H9 (cell line): ENCODE data around the gene FANCE. TPM values are rescaled to one million over a fixed set of nuclear protein-coding genes. Genes with fewer than 3 reads are reported as not detected.

Experiments
- DNase-seq: peaks from one replicate; pipeline ENCODE4 v3.0.0-alpha.2; 2017
- H2AFZ ChIP-seq: one replicate; pipeline ENCODE4 v1.6.1; 2013; ENCODE audit warnings: mild to moderate bottlenecking, low read length, control low read depth, moderate library complexity
- H2AK5ac ChIP-seq: 2 replicates; pipeline ENCODE4 v1.6.1; 2013; ENCODE audit warnings: low read length, control low read depth, mixed read lengths; ENCODE audit not compliant: insufficient read length
- H2BK120ac ChIP-seq: one replicate; pipeline ENCODE4 v1.6.1; 2013; ENCODE audit warnings: low read depth, mild to moderate bottlenecking, low read length, control low read depth, inconsistent platforms; ENCODE audit not compliant: poor library complexity, severe bottlenecking
- H2BK12ac ChIP-seq: 2 replicates; pipeline ENCODE4 v1.6.1; 2013; ENCODE audit warnings: low read length, control low read depth, mixed read lengths, low read depth; ENCODE audit not compliant: insufficient read length
- H2BK15ac ChIP-seq: 2 replicates; pipeline ENCODE4 v1.6.1; 2013; ENCODE audit warnings: low read depth, low read length, control low read depth
- H2BK20ac ChIP-seq: one replicate; pipeline ENCODE4 v1.6.1; 2013; ENCODE audit warnings: low read depth, mild to moderate bottlenecking, low read length, control low read depth, inconsistent platforms; ENCODE audit not compliant: poor library complexity, severe bottlenecking
- H2BK5ac ChIP-seq: 2 replicates; pipeline ENCODE4 v1.6.1; 2013; ENCODE audit warnings: low read length, control low read depth, mixed read lengths; ENCODE audit not compliant: insufficient read length
- H3K14ac ChIP-seq: 2 replicates; pipeline ENCODE4 v1.6.1; 2013; ENCODE audit warnings: low read length, control low read depth; ENCODE audit not compliant: insufficient read depth
- H3K18ac ChIP-seq: 2 replicates; pipeline ENCODE4 v1.6.1; 2013; ENCODE audit warnings: low read depth, mild to moderate bottlenecking, mixed read lengths, low read length, control low read depth; ENCODE audit not compliant: insufficient read length
- H3K23ac ChIP-seq: 2 replicates; pipeline ENCODE4 v1.6.1; 2013; ENCODE audit warnings: low read length, control low read depth, mixed read lengths, low read depth; ENCODE audit not compliant: insufficient read length
- H3K23me2 ChIP-seq: 2 replicates; pipeline ENCODE4 v1.6.1; 2013; ENCODE audit warnings: low read depth, mild to moderate bottlenecking, mixed read lengths, low read length, control low read depth; ENCODE audit not compliant: insufficient read length, poor library complexity, severe bottlenecking
- H3K27ac ChIP-seq: 2 replicates; pipeline ENCODE4 v1.5.1; 2013; ENCODE audit warnings: low read length, control low read depth, mixed read lengths, low read depth; ENCODE audit not compliant: insufficient read length
- H3K27me3 ChIP-seq: 2 replicates; pipeline ENCODE4 v1.6.1; 2013; ENCODE audit warnings: low read length, control low read depth, inconsistent platforms; ENCODE audit not compliant: insufficient read depth
- H3K4ac ChIP-seq: 2 replicates; pipeline ENCODE4 v1.6.1; 2013; ENCODE audit warnings: low read depth, mild to moderate bottlenecking, control low read depth, inconsistent platforms, low read length, moderate library complexity
- H3K4me1 ChIP-seq: 2 replicates; pipeline ENCODE4 v1.6.1; 2013; ENCODE audit warnings: low read length, control low read depth, inconsistent platforms; ENCODE audit not compliant: insufficient read depth
- H3K4me2 ChIP-seq: 2 replicates; pipeline ENCODE4 v1.6.1; 2013; ENCODE audit warnings: low read length, control low read depth, mixed read lengths; ENCODE audit not compliant: insufficient read length, insufficient read depth
- H3K56ac ChIP-seq: 2 replicates; pipeline ENCODE4 v1.6.1; 2013; ENCODE audit warnings: low read depth, mild to moderate bottlenecking, mixed read lengths, low read length, control low read depth; ENCODE audit not compliant: insufficient read length
- H3K79me1 ChIP-seq: 2 replicates; pipeline ENCODE4 v1.6.1; 2013; ENCODE audit warnings: low read depth, mild to moderate bottlenecking, moderate library complexity, low read length, control low read depth, inconsistent platforms; ENCODE audit not compliant: insufficient read depth, poor library complexity, severe bottlenecking
- H3K79me2 ChIP-seq: 2 replicates; pipeline ENCODE4 v1.6.1; 2013; ENCODE audit warnings: low read length, control low read depth, inconsistent platforms; ENCODE audit not compliant: insufficient read depth
- H3K9ac ChIP-seq: 2 replicates; pipeline ENCODE4 v1.6.1; 2013; ENCODE audit warnings: low read length, control low read depth, mixed read lengths; ENCODE audit not compliant: insufficient read length; ENCODE audit errors: extremely low read depth
- H3K9me3 ChIP-seq: one replicate; pipeline ENCODE4 v1.6.1; 2013; ENCODE audit warnings: low read depth, low read length, inconsistent platforms; ENCODE audit not compliant: control insufficient read depth
- H3T11ph ChIP-seq: one replicate; pipeline ENCODE4 v1.6.1; 2013; ENCODE audit warnings: mild to moderate bottlenecking, low read length, control low read depth, inconsistent platforms
- H4K20me1 ChIP-seq: one replicate; pipeline ENCODE4 v1.6.1; 2013; ENCODE audit not compliant: control insufficient read depth, insufficient read length, insufficient read depth
- H4K5ac ChIP-seq: 2 replicates; pipeline ENCODE4 v1.6.1; 2013; ENCODE audit warnings: low read depth, mild to moderate bottlenecking, mixed read lengths, low read length, control low read depth; ENCODE audit not compliant: insufficient read length
- H4K8ac ChIP-seq: replicated peaks from 2 replicates; pipeline ENCODE4 v1.6.1; 2013; ENCODE audit warnings: low read length, control low read depth, mixed read lengths, low read depth; ENCODE audit not compliant: insufficient read length
- H4K91ac ChIP-seq: 2 replicates; pipeline ENCODE4 v1.6.1; 2013; ENCODE audit warnings: low read depth, mild to moderate bottlenecking, moderate library complexity, mixed read lengths, low read length, control low read depth; ENCODE audit not compliant: insufficient read length
- H3K27ac Mint-ChIP-seq, 3 experiments: 2 replicates in 2 of 3; 3 replicates in 1 of 3; pipeline ENCODE4 v1.8.0; 2020 to 2021; ENCODE audit warnings: mixed read lengths in 3 of 3, mild to moderate bottlenecking in 1 of 3, moderate library complexity in 1 of 3
- H3K27me3 Mint-ChIP-seq: 2 replicates; pipeline ENCODE4 v1.8.0; 2021; ENCODE audit warnings: low read depth, mild to moderate bottlenecking, moderate library complexity, mixed read lengths
- H3K36me3 Mint-ChIP-seq, 3 experiments: 2 replicates in 2 of 3; 3 replicates in 1 of 3; pipeline ENCODE4 v1.8.0; 2020 to 2021; ENCODE audit warnings: low read depth in 3 of 3, mixed read lengths in 3 of 3; ENCODE audit not compliant: insufficient read depth in 1 of 3
- H3K4me1 Mint-ChIP-seq, 2 experiments: 2 replicates each; pipeline ENCODE4 v1.8.0; 2020; ENCODE audit warnings: mixed read lengths in 2 of 2
- H3K4me3 Mint-ChIP-seq, 2 experiments: 2 replicates in 1 of 2; 3 replicates in 1 of 2; pipeline ENCODE4 v1.8.0; 2020 to 2021; ENCODE audit warnings: mild to moderate bottlenecking in 2 of 2, mixed read lengths in 2 of 2, moderate library complexity in 1 of 2
- H3K9me3 Mint-ChIP-seq, 2 experiments: 2 replicates in 1 of 2; 3 replicates in 1 of 2; pipeline ENCODE4 v1.8.0; 2020; ENCODE audit warnings: mild to moderate bottlenecking in 2 of 2, mixed read lengths in 2 of 2, moderate library complexity in 1 of 2
- CTCF ChIP-seq: fragments of 200-600 bp; sonication (generic); conservative IDR thresholded peaks from 3 replicates; pipeline ENCODE4 v1.8.0; 2021; ENCODE audit warnings: antibody characterized with exemption, mild to moderate bottlenecking
- WGBS: extraction: QIAGEN DNeasy Blood & Tissue Kit; methylation state at CpG from one replicate; pipeline ENCODE4 v1.1.7; 2013; ENCODE audit warnings: missing lambda C conversion rate, low lambda C conversion rate, mixed read lengths; ENCODE audit not compliant: insufficient read length; ENCODE audit errors: extremely low coverage; 5-methylcytosine and 5-hydroxymethylcytosine counted together
- total RNA-seq: library from RNA; stranded (reverse); gene quantifications from 2 replicates; pipeline ENCODE4 v1.2.1, GENCODE V29; 2021

Gene FANCE
- total RNA-seq, 1 experiment from 2014 or later = 8.4 TPM

GRCh38 chr6:35443341-35444030 lies 8.7 kb upstream of the FANCE start:
- Histone ChIP-seq H3K27ac (no peak overlapping the region), H3K4me2 (no peak overlapping the region), H4K91ac (no peak overlapping the region), H3K4ac (no peak overlapping the region), H3K9ac (no peak overlapping the region), H3K23me2 (no peaks in the 10 kb centered on the region), H2BK20ac (no peak overlapping the region), H3K27me3 (no peaks in the 10 kb centered on the region), H3T11ph (no peak overlapping the region), H2BK15ac (no peak overlapping the region), H3K23ac (no peak overlapping the region), H4K8ac (no peak overlapping the region), H3K9me3 (no peaks in the 10 kb centered on the region), H4K20me1 (no peaks in the 10 kb centered on the region), H3K4me1 (no peaks in the 10 kb centered on the region), H2BK5ac (no peak overlapping the region), H2AK5ac (no peak overlapping the region), H3K79me2 (no peaks in the 10 kb centered on the region), H3K56ac (no peak overlapping the region), H3K18ac (no peak overlapping the region), H4K5ac (no peak overlapping the region), H2BK12ac (no peak overlapping the region), H2BK120ac (no peak overlapping the region), H2AFZ (no peak overlapping the region), H3K79me1 (no peaks in the 10 kb centered on the region), H3K14ac (no peak overlapping the region)
- Mint-ChIP-seq H3K4me3 (no peak overlapping the region), H3K36me3 (no peaks in the 10 kb centered on the region), H3K4me1 (no peaks in the 10 kb centered on the region), H3K27me3 (no peaks in the 10 kb centered on the region), H3K9me3 (no peaks in the 10 kb centered on the region), H3K27ac (no peak overlapping the region)
- WGBS = no CpG with 5 or more reads among the region's 9 CpGs
- no peak for DNase-seq
- TF ChIP-seq CTCF = no peak
